Esophagus squamous epithelium (tissue), 5 donors: ENCODE data around the gene B4GALT3. TPM values are rescaled to one million over a fixed set of nuclear protein-coding genes. Genes with fewer than 3 reads are reported as not detected.
A peak's percentile ranks its signal among the peaks of the same experiment; 100 is the strongest.

Experiments used
- DNase-seq: peaks from one replicate; lab custom pipeline; 2025; lab: John Stamatoyannopoulos, UW
- H3K27ac ChIP-seq, 4 donors: fragments of 200-600 bp; sonication (generic); one replicate each; pipeline ENCODE4 v1.5.1; 2016 to 2019; ENCODE audit warnings: mild to moderate bottlenecking in 1 of 4
- H3K27me3 ChIP-seq, 4 donors: fragments of 200-600 bp; sonication (generic); 1 replicate in 3 of 4; 2 replicates in 1 of 4; pipeline versions ENCODE4 v1.5.1 to v1.6.0; 2017 to 2021; ENCODE audit warnings: antibody characterized with exemption in 1 of 4
- H3K36me3 ChIP-seq, 3 donors: fragments of 200-600 bp; sonication (generic); one replicate each; pipeline ENCODE4 v1.5.1; 2016 to 2019
- H3K4me1 ChIP-seq, 3 donors: fragments of 200-600 bp; sonication (generic); one replicate each; pipeline ENCODE4 v1.5.1; 2017 to 2019
- H3K4me3 ChIP-seq, 4 donors: fragments of 200-600 bp; sonication (generic); 1 replicate in 3 of 4; 2 replicates in 1 of 4; pipeline ENCODE4 v1.5.1; 2016 to 2019; ENCODE audit warnings: mild to moderate bottlenecking in 2 of 4, moderate library complexity in 1 of 4
- H3K9me3 ChIP-seq, 3 donors: fragments of 200-600 bp; sonication (generic); one replicate each; pipeline ENCODE4 v1.5.1; 2016 to 2019
- CTCF ChIP-seq, 6 experiments: fragments of 450-650 bp in 4 of 6; fragments of 200-600 bp in 2 of 6; sonication (generic) in 2 of 6; IDR thresholded peaks; one replicate each; pipeline ENCODE4 v1.5.1; 2016 to 2019; ENCODE audit warnings: antibody characterized with exemption in 6 of 6, mild to moderate bottlenecking in 4 of 6, moderate library complexity in 4 of 6
- POLR2A ChIP-seq, 4 donors: fragments of 450-650 bp; IDR thresholded peaks; one replicate each; pipeline ENCODE4 v1.6.1; 2017; ENCODE audit warnings: antibody characterized with exemption in 4 of 4, mild to moderate bottlenecking in 4 of 4, moderate library complexity in 3 of 4
- WGBS, 2 donors: methylation state at CpG; one replicate each; pipeline ENCODE4 v1.1.5; 2018; 5-methylcytosine and 5-hydroxymethylcytosine counted together
- intact Hi-C: fragments of 100-400 bp; cut with DNase I; formaldehyde crosslinking; loops from one replicate; pipeline ENCODE4 v1.15.0; 2022
- total RNA-seq, 4 donors: library from RNA; depleted of rRNA; stranded (reverse); fragments of >200 nt; gene quantifications; one replicate each; pipeline ENCODE4 v1.1.0, GENCODE V29; 2016
- donor health status: DM: yes; HTN: yes; CAD: no.

Gene B4GALT3
- total RNA-seq, 4 donors from 2014 or later: 16.1 to 29.9 (median 18.1) TPM

DNA sequence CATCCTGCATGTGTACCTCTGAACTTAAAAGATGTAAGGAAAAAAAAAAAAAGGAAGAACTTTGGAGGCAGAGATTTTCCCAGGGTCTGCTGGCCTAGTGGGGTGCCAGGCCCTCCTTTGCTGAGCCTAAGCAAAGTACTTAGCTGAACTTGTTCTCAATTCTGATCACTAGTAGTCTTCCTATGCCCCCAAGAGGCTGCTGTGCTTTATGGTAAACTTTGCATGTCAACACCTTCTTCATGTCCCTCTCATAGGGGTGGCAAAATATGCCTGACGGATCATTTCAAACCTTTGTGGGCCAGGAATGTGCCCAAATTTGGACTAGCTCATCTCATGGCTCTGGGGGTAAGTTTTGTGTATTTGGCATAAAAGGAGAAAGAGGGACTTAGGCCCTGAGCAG, 19.4 kb downstream of the B4GALT3 start:
- no peak for TF ChIP-seq POLR2A (IDR thresholded peaks at IDR 0.05)
- no peak for TF ChIP-seq CTCF (IDR thresholded peaks at IDR 0.05)
- peaks cover 0 to 44% (median 8%) of the 10 kb centered on the region in 3 donors for H3K36me3 ChIP-seq
- DNase-seq: no peak
- H3K9me3 ChIP-seq: no peaks in the 10 kb centered on the region
- peaks cover 17 to 69% (median 34%) of the 10 kb centered on the region in 3 donors for H3K4me1 ChIP-seq
- no peak overlapping the region for H3K27ac ChIP-seq
- no peak overlapping the region for H3K4me3 ChIP-seq
- intact Hi-C loops: no loop called here
- WGBS, 2 donors: 100% methylated on average over 1 of the region's 1 CpG
- no peaks in the 10 kb centered on the region for H3K27me3 ChIP-seq

DNA sequence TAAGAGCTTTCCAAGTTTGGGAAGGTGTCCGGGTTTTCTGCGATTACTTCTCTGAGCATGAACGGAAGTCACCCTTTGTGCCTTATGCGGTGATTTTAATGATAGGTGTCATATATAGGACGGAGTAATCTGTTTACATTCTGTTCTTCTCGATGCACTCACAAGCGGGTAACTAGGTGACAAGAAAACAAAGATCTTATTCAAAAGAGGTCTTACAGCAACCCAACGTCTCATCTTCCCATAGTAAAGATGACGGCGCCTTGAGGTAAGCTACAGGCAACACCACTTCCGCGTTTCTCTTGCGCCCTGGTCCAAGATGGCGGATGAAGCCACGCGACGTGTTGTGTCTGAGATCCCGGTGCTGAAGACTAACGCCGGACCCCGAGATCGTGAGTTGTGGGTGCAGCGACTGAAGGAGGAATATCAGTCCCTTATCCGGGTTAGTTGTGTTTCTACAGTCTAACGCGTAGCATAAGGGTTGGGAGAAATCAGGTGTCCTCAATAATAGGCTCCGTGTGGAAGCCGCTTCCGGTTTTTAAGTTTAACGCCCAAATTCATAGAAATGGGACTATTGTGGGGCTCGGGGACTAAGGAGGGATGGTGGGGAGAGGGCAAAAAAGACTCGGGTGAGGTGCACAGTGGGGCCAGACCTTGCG, 23.5 kb downstream of the B4GALT3 start, which contains the start of gene UFC1:
Gene UFC1, plus strand, starts transcription at position 297 of the 656 bp plus-strand sequence. Its CDS starts 20 bp downstream, at position 317.
- TF ChIP-seq POLR2A (IDR thresholded peaks at IDR 0.05) (peak in 1 of 4 donors; percentile 38), CTCF (IDR thresholded peaks at IDR 0.05) (peak in 2 of 6 experiments; percentile 4 to 19)
- Histone ChIP-seq H3K27me3 (no peaks in the 10 kb centered on the region), H3K27ac (peak within 1 kb of the TSS; percentile 94 to 97 (median 94)), H3K36me3 (peaks cover 0 to 21% (median 8%) of the 10 kb centered on the region in 3 donors), H3K4me1 (peaks cover 7 to 35% (median 10%) of the 10 kb centered on the region in 3 donors), H3K9me3 (no peaks in the 10 kb centered on the region), H3K4me3 (peak within 1 kb of the TSS; percentile 55 to 84 (median 72))
- intact Hi-C loops: no loop called here
- WGBS, 2 donors: 0 to 1% methylated on average over 25 to 32 of the region's 33 CpGs
- DNase-seq: peak; percentile 54

GRCh38 chr1:161153176-161153575, 24.1 kb downstream of the B4GALT3 start:
- Histone ChIP-seq H3K27me3 (no peaks in the 10 kb centered on the region), H3K4me3 (peak overlapping the region; percentile 55 to 84 (median 72)), H3K9me3 (no peaks in the 10 kb centered on the region), H3K4me1 (peaks cover 7 to 29% (median 8%) of the 10 kb centered on the region in 3 donors), H3K36me3 (peaks cover 0 to 16% (median 6%) of the 10 kb centered on the region in 3 donors), H3K27ac (peak overlapping the region; percentile 94 to 97 (median 94))
- WGBS, 2 donors: 22 to 24% methylated on average over 9 of the region's 9 CpGs
- TF ChIP-seq CTCF (IDR thresholded peaks at IDR 0.05) (no peak), POLR2A (IDR thresholded peaks at IDR 0.05) (no peak)
- DNase-seq: no peak
- intact Hi-C loops: no loop called here

DNA sequence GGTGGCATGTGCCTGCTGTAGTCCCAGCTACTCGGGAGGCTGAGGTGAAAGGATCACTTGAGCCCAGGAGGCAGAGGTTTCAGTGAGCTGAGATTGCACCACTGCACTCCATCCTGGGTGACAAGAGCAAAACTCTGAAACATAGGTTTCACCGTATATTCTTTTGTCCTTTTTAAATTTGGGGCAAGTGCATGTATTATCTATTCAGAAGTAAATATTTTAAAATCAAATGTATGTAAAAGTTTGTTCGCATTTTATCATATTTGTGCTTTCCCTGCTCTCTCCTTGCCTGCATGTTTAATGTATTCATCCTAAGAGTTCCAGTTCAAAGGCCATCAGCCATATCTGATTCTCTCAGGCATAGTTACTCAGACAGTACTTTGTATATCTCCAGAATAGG, 31.5 kb downstream of the B4GALT3 start:
- no peak overlapping the region for H3K4me3 ChIP-seq
- no peaks in the 10 kb centered on the region for H3K27me3 ChIP-seq
- no peak overlapping the region for H3K27ac ChIP-seq
- H3K4me1 ChIP-seq: no peaks in the 10 kb centered on the region
- H3K9me3 ChIP-seq: no peaks in the 10 kb centered on the region
- TF ChIP-seq CTCF (IDR thresholded peaks at IDR 0.05) (no peak), POLR2A (IDR thresholded peaks at IDR 0.05) (no peak)
- H3K36me3 ChIP-seq: no peaks in the 10 kb centered on the region
- WGBS, 2 donors: 73 to 74% methylated on average over 3 of the region's 3 CpGs
- intact Hi-C loops: no loop called here
- no peak for DNase-seq

DNA sequence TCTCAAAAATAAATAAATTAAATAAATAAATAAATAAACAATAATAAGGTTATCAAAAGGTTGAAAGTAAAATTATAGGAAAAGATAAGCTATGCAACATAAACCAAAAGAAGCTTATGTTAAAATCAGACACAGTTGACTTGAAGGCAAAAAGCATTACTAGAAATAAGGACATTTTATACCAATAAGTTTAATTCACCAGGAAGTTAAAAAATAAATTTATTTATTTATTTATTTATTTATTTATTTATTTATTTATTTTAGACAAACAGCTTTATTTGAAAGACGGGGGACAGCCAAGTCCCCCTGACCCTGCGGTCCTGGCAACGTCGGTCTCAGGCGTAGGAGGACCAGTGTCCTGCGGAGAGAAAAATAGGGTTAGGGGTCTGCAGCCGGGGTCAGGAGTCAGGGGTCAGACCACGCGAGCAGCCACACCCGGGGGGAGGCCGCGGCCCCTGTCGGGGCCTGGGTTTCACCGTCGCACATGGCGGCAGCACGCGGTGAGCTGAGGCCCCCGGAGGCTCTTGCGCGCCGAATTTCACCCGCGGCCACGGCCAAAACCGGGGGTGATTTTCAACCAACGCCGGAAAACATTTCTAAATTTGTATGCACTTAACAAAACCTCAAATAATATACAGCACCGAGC, 36.4 kb downstream of the B4GALT3 start:
- H3K27me3 ChIP-seq: no peaks in the 10 kb centered on the region
- TF ChIP-seq POLR2A (IDR thresholded peaks at IDR 0.05): no peak
- no peak for TF ChIP-seq CTCF (IDR thresholded peaks at IDR 0.05)
- intact Hi-C loops: no loop called here
- no peak for DNase-seq
- H3K4me1 ChIP-seq: peaks cover 0 to 5% (median 0%) of the 10 kb centered on the region in 3 donors
- H3K36me3 ChIP-seq: no peaks in the 10 kb centered on the region
- no peak overlapping the region for H3K4me3 ChIP-seq
- WGBS, 2 donors: 93 to 95% methylated on average over 16 to 29 of the region's 29 CpGs
- H3K27ac ChIP-seq: no peak overlapping the region
- no peaks in the 10 kb centered on the region for H3K9me3 ChIP-seq
